OCI-LY7 (cell line): ENCODE data around the gene ATP5F1B.

Source experiments
- CTCF ChIP-seq: fragments of 200-600 bp; sonication (generic); conservative IDR thresholded peaks from 2 replicates; pipeline ENCODE4 v1.5.1; 2014; ENCODE audit warnings: mild to moderate bottlenecking, antibody characterized with exemption, low read length, moderate library complexity, mixed read lengths
- EZH2phosphoT487 ChIP-seq: fragments of 200-600 bp; sonication (generic); IDR thresholded peaks from 2 replicates; pipeline ENCODE4 v1.6.1; 2018; ENCODE audit warnings: low read depth, borderline replicate concordance, mild to moderate bottlenecking, mixed run types, antibody characterized with exemption, low read length, moderate library complexity, mixed read lengths

DNA sequence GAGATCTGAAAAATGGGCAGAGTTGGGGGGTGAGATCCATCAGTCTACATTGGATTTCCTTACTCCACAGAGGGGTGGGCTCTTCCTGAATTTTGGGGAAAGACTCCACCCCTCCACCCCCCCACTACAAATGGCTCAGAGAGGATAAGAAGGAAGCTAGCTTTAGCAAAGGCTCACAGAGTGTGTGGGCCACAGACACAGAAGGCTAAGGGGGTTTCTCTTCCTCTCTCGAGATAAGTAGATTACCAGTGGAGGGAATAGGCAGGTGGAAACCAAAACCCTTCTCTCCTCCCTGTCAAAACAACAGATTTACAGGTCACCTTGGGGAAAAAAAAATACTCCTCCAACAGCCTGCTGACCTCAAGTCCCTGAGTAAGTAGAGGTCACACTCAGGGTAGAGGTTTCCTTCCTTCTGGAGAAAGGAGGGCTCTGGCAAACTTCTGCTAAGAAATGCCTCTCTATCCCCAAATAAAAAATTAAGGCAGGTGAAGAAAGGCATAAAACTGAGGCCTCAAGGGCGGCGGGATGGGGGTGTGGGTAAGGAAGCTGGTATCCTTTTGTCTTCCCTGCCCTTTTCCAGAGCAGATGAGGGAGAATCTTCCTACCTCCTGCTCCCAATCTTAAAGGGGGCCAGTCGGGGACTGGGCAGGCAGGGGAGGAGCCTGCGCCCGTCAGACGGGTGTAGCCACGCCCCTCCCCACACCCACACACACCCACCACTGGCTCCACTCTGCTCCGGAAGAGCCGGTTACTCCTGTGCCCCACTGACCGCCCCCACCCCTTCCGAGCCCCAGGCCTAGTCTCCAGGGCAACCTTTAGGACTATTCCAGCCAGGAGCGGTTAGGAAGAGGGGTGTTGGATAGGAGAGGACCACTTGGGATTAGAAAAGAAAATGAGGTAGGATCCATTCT lies 13.7 kb downstream of the ATP5F1B start:
- no peak for TF ChIP-seq CTCF
- TF ChIP-seq EZH2phosphoT487: no peak
